ENCODE data around the gene SCNN1A. TPM values are rescaled to one million over a fixed set of nuclear protein-coding genes. Genes with fewer than 3 reads are reported as not detected.

SCNN1A gene
- total and polyA plus RNA-seq, 12 donors: 0.15 to 1.1 (median 0.42) TPM; not detected in 4

DNA sequence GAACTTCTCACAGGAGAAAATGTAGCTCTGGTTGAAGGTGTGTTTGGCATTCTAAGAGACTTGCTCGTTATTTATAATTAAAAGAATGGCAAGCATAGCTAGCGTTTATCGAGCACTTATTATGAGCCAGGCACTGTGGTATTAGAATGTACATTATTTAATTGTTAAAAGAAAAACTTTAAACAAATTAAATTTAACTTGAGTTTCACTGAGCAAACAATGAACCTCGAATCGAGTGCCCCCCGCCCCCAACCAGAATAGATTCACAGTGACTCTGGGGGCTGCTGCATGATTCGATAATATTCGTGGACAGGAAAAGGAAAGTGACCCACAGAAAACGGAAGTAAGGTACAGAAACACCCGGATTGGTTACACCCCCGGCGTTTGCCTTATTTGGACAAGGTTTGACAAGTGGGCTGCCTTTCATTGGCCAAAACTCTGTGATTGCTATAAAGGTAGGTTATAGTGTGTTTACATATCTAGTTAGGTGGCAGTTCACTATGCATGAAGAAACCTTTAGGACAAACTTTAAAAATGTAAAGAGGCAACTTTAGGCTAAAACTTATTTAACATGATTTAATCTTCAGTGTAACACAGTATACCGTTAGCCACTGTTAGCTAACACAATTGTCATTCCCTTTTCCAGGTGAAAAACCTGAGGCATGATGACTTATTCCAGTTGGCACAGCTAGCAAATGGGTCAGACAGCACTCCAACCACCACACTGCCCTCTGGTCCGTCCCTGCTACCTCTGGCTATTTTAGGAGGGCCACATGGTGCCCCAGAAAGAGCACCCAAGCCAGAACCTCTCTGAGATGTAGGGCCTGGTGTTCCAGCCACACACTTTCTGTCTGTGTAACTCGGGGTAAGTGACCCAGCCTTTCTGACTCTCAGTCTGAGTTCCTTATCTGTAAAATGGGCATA lies 7.1 kb downstream of the SCNN1A start:
- Histone ChIP-seq H3K9me3 (no peaks in the 10 kb centered on the region), H3K4me3 (no peak overlapping the region), H3K27ac (peak overlapping the region in 5 of 10 donors; percentile 2 to 77 (median 23)), H3K27me3 (no peaks in the 10 kb centered on the region), H3K36me3 (no peaks in the 10 kb centered on the region), H3K4me1 (peaks cover 0 to 55% (median 12%) of the 10 kb centered on the region in 9 donors)
- 68 to 75% methylated on average over 15 of the region's 15 CpGs for WGBS, 2 donors
- ATAC-seq (no peak), DNase-seq (no peak)
- intact Hi-C loops (cut with DNase I): loop anchor here in 2 of 10 donors (5.0 kb wide), 2 partner anchors 36 to 41 kb away; no protein-coding TSS in a partner anchor
- TF ChIP-seq, protein P1, sequence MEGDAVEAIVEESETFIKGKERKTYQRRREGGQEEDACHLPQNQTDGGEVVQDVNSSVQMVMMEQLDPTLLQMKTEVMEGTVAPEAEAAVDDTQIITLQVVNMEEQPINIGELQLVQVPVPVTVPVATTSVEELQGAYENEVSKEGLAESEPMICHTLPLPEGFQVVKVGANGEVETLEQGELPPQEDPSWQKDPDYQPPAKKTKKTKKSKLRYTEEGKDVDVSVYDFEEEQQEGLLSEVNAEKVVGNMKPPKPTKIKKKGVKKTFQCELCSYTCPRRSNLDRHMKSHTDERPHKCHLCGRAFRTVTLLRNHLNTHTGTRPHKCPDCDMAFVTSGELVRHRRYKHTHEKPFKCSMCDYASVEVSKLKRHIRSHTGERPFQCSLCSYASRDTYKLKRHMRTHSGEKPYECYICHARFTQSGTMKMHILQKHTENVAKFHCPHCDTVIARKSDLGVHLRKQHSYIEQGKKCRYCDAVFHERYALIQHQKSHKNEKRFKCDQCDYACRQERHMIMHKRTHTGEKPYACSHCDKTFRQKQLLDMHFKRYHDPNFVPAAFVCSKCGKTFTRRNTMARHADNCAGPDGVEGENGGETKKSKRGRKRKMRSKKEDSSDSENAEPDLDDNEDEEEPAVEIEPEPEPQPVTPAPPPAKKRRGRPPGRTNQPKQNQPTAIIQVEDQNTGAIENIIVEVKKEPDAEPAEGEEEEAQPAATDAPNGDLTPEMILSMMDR (IDR thresholded peaks at IDR 0.05): no peak

DNA sequence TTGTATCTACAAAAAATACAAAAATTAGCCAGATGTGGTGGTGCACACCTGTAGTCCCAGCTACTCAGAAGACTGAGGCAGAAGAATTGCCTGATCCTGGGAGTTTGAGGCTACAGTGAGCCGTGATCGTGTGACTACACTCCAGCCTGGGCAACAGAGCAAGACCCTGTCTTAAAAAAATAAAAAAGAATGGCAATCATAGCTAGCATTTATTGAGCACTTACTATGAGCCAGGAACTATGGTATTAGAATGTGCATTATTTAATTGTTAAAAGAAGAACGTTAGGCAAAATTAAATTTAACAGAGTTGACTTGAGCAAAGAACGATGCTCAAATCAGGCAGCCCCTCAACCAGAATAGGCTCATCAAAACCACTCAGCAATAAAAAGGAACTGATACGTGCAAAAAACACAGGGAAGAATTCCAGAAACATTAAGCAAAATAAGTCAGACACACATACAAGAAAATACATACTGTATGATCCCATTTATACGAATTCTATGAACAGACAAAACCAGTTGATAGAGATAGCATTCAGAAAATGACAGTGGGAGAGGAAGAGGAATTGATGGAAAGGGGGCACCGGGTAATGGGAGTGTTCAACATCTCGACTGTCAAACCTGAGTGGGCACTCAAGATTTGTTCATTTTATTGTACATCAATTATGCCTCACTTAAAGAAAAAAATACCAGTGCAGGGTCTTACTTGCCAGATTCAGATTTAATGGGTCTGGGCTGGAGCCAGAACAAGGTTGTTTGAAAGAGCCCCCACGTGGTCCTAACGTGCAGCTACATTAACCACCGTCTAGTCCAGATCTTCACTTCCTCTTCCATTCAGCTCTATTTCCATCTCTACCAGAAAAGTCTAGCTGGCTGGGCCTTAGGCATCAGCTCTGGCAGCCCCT lies 8.0 kb downstream of the SCNN1A start:
- Histone ChIP-seq H3K27me3 (no peaks in the 10 kb centered on the region), H3K27ac (peak overlapping the region in 5 of 10 donors; percentile 2 to 77 (median 23)), H3K4me1 (peaks cover 0 to 56% (median 16%) of the 10 kb centered on the region in 9 donors), H3K36me3 (no peaks in the 10 kb centered on the region), H3K9me3 (no peaks in the 10 kb centered on the region), H3K4me3 (no peak overlapping the region)
- WGBS, 2 donors: 58 to 68% methylated on average over 11 of the region's 11 CpGs
- DNase-seq: no peak
- intact Hi-C loops (cut with DNase I): loop anchor here in 2 of 10 donors (5.0 kb wide), 2 partner anchors 35 to 40 kb away; no protein-coding TSS in a partner anchor
- no peak for ATAC-seq
- TF ChIP-seq, protein P1 (IDR thresholded peaks at IDR 0.05): peak in 7 of 9 donors; percentile 9 to 56 (median 44)

DNA sequence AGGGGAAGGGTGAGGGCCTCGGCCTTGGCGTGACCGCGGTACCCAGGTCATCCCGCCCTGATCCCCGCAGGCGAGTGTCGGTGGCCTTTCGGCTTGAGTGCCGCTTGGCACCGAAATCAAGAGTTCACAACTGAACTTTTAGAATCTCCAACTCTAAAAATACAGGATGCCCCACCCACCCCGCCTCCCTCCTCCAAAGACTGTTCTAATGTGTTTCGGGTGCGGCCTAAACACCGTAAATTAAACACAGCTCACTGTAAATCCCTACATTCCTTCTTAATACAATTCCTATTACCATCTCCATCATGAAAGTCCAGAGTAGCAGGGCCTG lies 11.4 kb downstream of the SCNN1A start:
- DNase-seq: peak in 1 of 2 donors; percentile 59
- TF ChIP-seq, protein P1 (IDR thresholded peaks at IDR 0.05): no peak
- no peaks in the 10 kb centered on the region for H3K36me3 ChIP-seq
- peak overlapping the region; percentile 39 to 82 (median 61) for H3K4me3 ChIP-seq
- H3K27ac ChIP-seq: peak overlapping the region; percentile 66 to 98 (median 86)
- H3K4me1 ChIP-seq: peaks cover 0 to 63% (median 16%) of the 10 kb centered on the region in 9 donors
- WGBS, 2 donors: 45 to 55% methylated on average over 15 of the region's 15 CpGs
- intact Hi-C loops (cut with DNase I): loop anchor here in 1 of 10 donors (2.0 kb wide), 1 partner anchor 27 kb away; no protein-coding TSS in a partner anchor
- peak in 3 of 8 donors; percentile 31 to 61 (median 50) for ATAC-seq
- H3K27me3 ChIP-seq: no peaks in the 10 kb centered on the region
- H3K9me3 ChIP-seq: no peaks in the 10 kb centered on the region
